GM23248 (cell line): ENCODE data around the gene TMED5.

Source experiments
- EZH2 ChIP-seq: fragments of 200-600 bp; sonication (generic); IDR thresholded peaks from 2 replicates; pipeline ENCODE4 v1.6.1; 2018; ENCODE audit warnings: antibody characterized with exemption, mild to moderate bottlenecking; ENCODE audit not compliant: insufficient read depth, poor library complexity, severe bottlenecking
- EZH2phosphoT487 ChIP-seq: fragments of 200-600 bp; sonication (generic); IDR thresholded peaks from 2 replicates; pipeline ENCODE4 v1.6.1; 2018; ENCODE audit warnings: antibody characterized with exemption, moderate library complexity, mild to moderate bottlenecking, low read depth; ENCODE audit not compliant: insufficient read depth

GRCh38 chr1:93143136-93143535 lies 37.1 kb downstream of the TMED5 start:
- no peak for TF ChIP-seq EZH2
- no peak for TF ChIP-seq EZH2phosphoT487
